Stimulated activated CD8-positive, alpha-beta memory T cell treated with anti-CD3 and anti-CD28 coated beads, Interleukin-4, amount 100 ng/mL, for 1 hour (primary cell): Measurements from ENCODE around the gene TMEM63C.

ENCODE experiments used
- DNase-seq, 2 donors: peaks; one replicate each; pipeline ENCODE4 v3.0.0-alpha.2; 2020; ENCODE audit warnings: low read depth in 2 of 2, low spot score in 1 of 2

TMEM63C gene

GRCh38 chr14:77253333-77254190 lies 72.0 kb downstream of the TMEM63C start:
- no peak for DNase-seq

- DNase-seq = no peak
Observed at GRCh38 chr14:77256694-77257093, 75.1 kb downstream of the TMEM63C start.

GRCh38 chr14:77257700-77258099 lies 76.1 kb downstream of the TMEM63C start:
- DNase-seq = no peak

GRCh38 chr14:77258566-77258965 lies 77.0 kb downstream of the TMEM63C start:
- no peak for DNase-seq

- no peak for DNase-seq
Observed at GRCh38 chr14:77259025-77259715, 77.6 kb downstream of the TMEM63C start.

- no peak for DNase-seq
Observed at GRCh38 chr14:77260199-77260598, 78.6 kb downstream of the TMEM63C start.

GRCh38 chr14:77260631-77261030 lies 79.0 kb downstream of the TMEM63C start:
- DNase-seq = no peak

GRCh38 chr14:77264466-77265186 lies 83.0 kb downstream of the TMEM63C start:
- no peak for DNase-seq

- no peak for DNase-seq
Observed at GRCh38 chr14:77265187-77265515, 83.6 kb downstream of the TMEM63C start.

- DNase-seq = no peak
Observed at GRCh38 chr14:77265561-77266335, 84.2 kb downstream of the TMEM63C start.

GRCh38 chr14:77266336-77266735 lies 84.7 kb downstream of the TMEM63C start:
- no peak for DNase-seq

GRCh38 chr14:77267937-77268699 lies 86.5 kb downstream of the TMEM63C start:
- DNase-seq = no peak

GRCh38 chr14:77268989-77269600 lies 87.5 kb downstream of the TMEM63C start:
- DNase-seq = no peak

- no peak for DNase-seq
Observed at GRCh38 chr14:77270361-77271112, 88.9 kb downstream of the TMEM63C start.

GRCh38 chr14:77271113-77271710 lies 89.6 kb downstream of the TMEM63C start, which contains the start of gene NGB:
Gene NGB (minus strand): TSS chr14:77271206. CDS start chr14:77270937, 269 bp downstream.
- DNase-seq = no peak

- no peak for DNase-seq
Observed at GRCh38 chr14:77272261-77272660, 90.7 kb downstream of the TMEM63C start.

- no peak for DNase-seq
Observed at GRCh38 chr14:77273796-77274195, 92.2 kb downstream of the TMEM63C start.

GRCh38 chr14:77275041-77275580 lies 93.5 kb downstream of the TMEM63C start:
- DNase-seq = no peak
